Osteoblast (primary cell): ENCODE results near the gene EMB. TPM values are rescaled to one million over a fixed set of nuclear protein-coding genes. Genes with fewer than 3 reads are reported as not detected.
"Not testable (repeated sequence)": the region's sequence is repeated elsewhere in the genome, so short reads cannot be mapped to it uniquely, and the experiment has no call there.

ENCODE experiments used
- DNase-seq: peaks from one replicate; pipeline ENCODE4 v3.0.0; 2011; ENCODE audit warnings: low spot score, mixed read lengths; ENCODE audit not compliant: insufficient read length; ENCODE audit errors: missing footprints
- H2AFZ ChIP-seq: 2 replicates; pipeline ENCODE4 v1.6.0; 2011; ENCODE audit warnings: mild to moderate bottlenecking, low read length
- H3K27ac ChIP-seq: 2 replicates; pipeline ENCODE4 v1.5.1; 2011; ENCODE audit warnings: mild to moderate bottlenecking, low read depth, low read length, moderate library complexity
- H3K27me3 ChIP-seq: 2 replicates; pipeline ENCODE4 v1.6.0; 2012; ENCODE audit warnings: mild to moderate bottlenecking, control low read depth, inconsistent platforms, low read length, moderate library complexity; ENCODE audit not compliant: insufficient read depth
- H3K36me3 ChIP-seq: 2 replicates; pipeline ENCODE4 v1.5.1; 2011; ENCODE audit warnings: mild to moderate bottlenecking, low read length, control low read depth, moderate library complexity; ENCODE audit not compliant: insufficient read depth
- H3K4me1 ChIP-seq: 2 replicates; pipeline ENCODE4 v1.5.1; 2011; ENCODE audit warnings: mild to moderate bottlenecking, low read length, control low read depth, moderate library complexity; ENCODE audit not compliant: insufficient read depth
- H3K4me2 ChIP-seq: 2 replicates; pipeline ENCODE4 v1.6.0; 2011; ENCODE audit warnings: mild to moderate bottlenecking, low read length; ENCODE audit not compliant: insufficient read depth
- H3K4me3 ChIP-seq: fragments of 200-600 bp; sonication (generic); 3 replicates; pipeline ENCODE4 v1.5.1; 2012; ENCODE audit warnings: mild to moderate bottlenecking, low read length, inconsistent platforms; ENCODE audit not compliant: insufficient read depth
- H3K79me2 ChIP-seq: 2 replicates; pipeline ENCODE4 v1.6.0; 2012; ENCODE audit warnings: mild to moderate bottlenecking, low read length, control low read depth, inconsistent platforms; ENCODE audit not compliant: insufficient read depth
- H3K9me3 ChIP-seq: 2 replicates; pipeline ENCODE4 v1.5.1; 2011; ENCODE audit warnings: low read depth, low read length, control low read depth
- H4K20me1 ChIP-seq: 2 replicates; pipeline ENCODE4 v1.6.0; 2012; ENCODE audit warnings: mild to moderate bottlenecking, low read length, control low read depth; ENCODE audit not compliant: insufficient read depth
- CTCF ChIP-seq: IDR thresholded peaks from 2 replicates; pipeline ENCODE4 v1.5.1; 2011; ENCODE audit warnings: mild to moderate bottlenecking, low read depth, low read length, moderate library complexity; ENCODE audit errors: extremely low read depth
- total RNA-seq: library from RNA; depleted of rRNA; stranded (reverse); fragments of >200 nt; gene quantifications from 2 replicates; pipeline ENCODE4 v1.2.3, GENCODE V29; 2012

EMB gene, protein sequence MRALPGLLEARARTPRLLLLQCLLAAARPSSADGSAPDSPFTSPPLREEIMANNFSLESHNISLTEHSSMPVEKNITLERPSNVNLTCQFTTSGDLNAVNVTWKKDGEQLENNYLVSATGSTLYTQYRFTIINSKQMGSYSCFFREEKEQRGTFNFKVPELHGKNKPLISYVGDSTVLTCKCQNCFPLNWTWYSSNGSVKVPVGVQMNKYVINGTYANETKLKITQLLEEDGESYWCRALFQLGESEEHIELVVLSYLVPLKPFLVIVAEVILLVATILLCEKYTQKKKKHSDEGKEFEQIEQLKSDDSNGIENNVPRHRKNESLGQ
- 14.5 and 17.4 TPM in 2 replicates for total RNA-seq

DNA sequence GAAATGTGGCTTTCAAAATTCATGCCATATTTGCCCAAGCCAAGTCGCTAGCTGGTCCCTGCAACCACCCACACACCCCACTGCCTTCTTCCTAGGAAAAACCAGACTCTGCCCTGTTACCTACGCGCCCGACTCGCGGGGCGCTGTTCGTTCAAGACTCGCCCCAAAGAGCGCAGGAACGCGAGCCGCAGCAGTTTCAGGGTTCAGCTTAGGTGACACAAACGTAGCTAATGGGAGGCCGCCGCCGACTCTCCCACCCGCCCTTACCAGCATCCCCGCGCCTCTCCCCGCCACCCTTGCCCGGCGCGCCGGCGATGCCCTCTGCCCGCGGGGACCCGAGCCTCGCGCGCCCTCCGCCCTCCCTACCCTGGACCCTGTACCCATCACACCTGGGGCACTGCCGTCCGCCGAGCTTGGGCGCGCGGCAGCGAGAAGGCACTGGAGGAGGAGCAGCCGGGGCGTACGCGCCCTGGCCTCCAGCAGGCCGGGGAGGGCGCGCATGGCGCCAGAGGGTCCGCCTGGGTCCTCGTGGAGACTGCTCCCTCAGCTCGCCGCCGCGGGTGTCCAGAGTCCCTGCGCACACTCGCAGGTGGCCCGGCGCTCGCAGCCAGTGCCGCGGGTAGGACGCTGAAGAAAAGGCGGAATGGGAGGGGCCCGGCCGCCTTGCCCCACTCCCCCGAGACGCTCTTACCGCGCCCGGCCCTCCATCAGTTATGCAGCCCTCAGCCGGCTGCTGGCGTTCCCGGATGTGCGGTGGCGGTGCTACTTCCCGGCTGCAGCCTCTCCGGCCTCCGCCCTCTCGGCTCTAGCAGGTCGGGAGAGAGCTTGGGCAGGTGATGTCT lies at the start of gene EMB:
TSS of gene EMB (minus strand) at position 638 of the 842 bp plus-strand sequence. CDS start at position 501, 137 bp downstream.
- no peak within 1 kb of the TSS for H3K27ac ChIP-seq

DNA sequence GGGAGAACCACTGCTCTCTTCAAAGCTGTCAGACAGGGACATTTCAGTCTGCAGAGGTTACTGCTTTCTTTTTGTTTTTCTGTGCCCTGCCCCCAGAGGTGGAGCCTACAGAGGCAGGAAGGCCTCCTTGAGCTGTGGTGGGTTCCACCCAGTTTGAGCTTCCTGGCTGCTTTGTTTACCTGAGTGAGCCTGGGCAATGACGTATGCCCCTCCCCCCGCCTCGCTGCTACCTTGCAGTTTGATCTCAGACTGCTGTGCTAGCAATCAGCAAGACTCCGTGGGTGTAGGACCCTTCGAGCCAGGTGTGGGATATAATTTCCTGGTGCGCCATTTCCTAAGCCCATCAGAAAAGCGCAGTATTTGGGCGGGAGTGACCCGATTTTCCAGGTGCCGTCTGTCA lies 48.4 kb upstream of the EMB start:
- H2AFZ ChIP-seq, H3K4me2 ChIP-seq, H4K20me1 ChIP-seq, H3K9me3 ChIP-seq, H3K27ac ChIP-seq, H3K36me3 ChIP-seq, H3K4me3 ChIP-seq, DNase-seq, H3K4me1 ChIP-seq, H3K79me2 ChIP-seq, H3K27me3 ChIP-seq: not testable (repeated sequence)

More for the DNA sequence above, at the start of gene EMB:
- DNase-seq: peak; percentile 56
- peak; percentile 11 for TF ChIP-seq CTCF
- no peaks in the 10 kb centered on the region for H3K79me2 ChIP-seq
- no peaks in the 10 kb centered on the region for H3K9me3 ChIP-seq
- H4K20me1 ChIP-seq: no peaks in the 10 kb centered on the region
- H3K4me3 ChIP-seq: peak within 1 kb of the TSS; percentile 71
- H2AFZ ChIP-seq: peak within 1 kb of the TSS; percentile 80
- H3K4me2 ChIP-seq: peak within 1 kb of the TSS; percentile 68
- no peaks in the 10 kb centered on the region for H3K27me3 ChIP-seq
- peaks cover 3% of the 10 kb centered on the region for H3K4me1 ChIP-seq
- H3K36me3 ChIP-seq: no peaks in the 10 kb centered on the region

DNA sequence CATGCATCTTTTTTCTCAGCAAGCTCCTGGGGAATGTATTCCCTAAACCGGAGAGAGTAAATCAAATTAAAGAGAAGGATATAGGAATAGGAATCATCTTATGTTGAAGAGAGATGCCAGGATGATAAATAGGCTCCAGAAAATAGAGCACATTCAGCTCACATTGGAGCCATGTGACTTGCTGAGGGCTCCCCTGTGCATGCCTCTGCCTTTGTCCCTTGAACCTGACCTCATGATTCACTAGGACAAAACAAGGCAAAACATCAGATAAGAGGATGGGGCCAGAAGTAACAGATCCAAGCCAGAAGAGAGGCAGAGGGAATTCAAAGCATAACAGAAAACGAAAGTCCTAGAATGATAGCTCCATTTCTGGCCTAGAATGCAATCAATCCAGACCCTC lies 37.7 kb upstream of the EMB start:
- not testable (repeated sequence) for H2AFZ ChIP-seq, H3K4me3 ChIP-seq, H3K9me3 ChIP-seq, DNase-seq, H3K4me2 ChIP-seq, H3K79me2 ChIP-seq, H4K20me1 ChIP-seq, H3K4me1 ChIP-seq, H3K27me3 ChIP-seq, H3K27ac ChIP-seq, H3K36me3 ChIP-seq

GRCh38 chr5:50476549-50476948 lies 35.5 kb upstream of the EMB start:
- Histone ChIP-seq H2AFZ (no peak overlapping the region), H3K79me2 (no peaks in the 10 kb centered on the region), H3K4me1 (no peaks in the 10 kb centered on the region), H3K27me3 (no peaks in the 10 kb centered on the region), H4K20me1 (no peaks in the 10 kb centered on the region), H3K4me3 (no peak overlapping the region), H3K36me3 (no peaks in the 10 kb centered on the region), H3K27ac (no peak overlapping the region), H3K4me2 (no peak overlapping the region), H3K9me3 (no peaks in the 10 kb centered on the region)
- TF ChIP-seq CTCF: no peak
- DNase-seq: no peak

DNA sequence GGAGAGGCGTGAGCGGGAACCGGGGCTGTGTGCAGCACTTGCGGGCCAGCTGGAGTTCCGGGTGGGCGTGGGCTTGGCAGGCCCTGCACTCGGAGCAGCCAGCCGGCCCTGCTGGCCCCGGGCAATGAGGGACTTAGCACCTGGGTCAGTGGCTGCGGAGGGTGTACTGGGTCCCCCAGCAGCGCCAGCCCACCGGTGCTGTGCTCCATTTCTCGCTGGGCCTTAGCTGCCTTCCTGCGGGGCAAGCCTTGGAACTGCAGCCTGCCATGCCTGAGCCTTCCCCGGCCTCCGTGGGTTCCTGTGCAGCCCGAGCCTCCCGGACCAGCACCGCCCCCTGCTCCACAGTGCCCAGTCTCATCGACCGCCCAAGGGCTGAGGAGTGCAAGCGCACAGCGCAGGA lies 23.9 kb upstream of the EMB start:
- H3K79me2 ChIP-seq, H3K4me2 ChIP-seq, H3K36me3 ChIP-seq, DNase-seq, H3K27me3 ChIP-seq, H3K9me3 ChIP-seq, H3K4me1 ChIP-seq, H3K27ac ChIP-seq, H3K4me3 ChIP-seq, H4K20me1 ChIP-seq, H2AFZ ChIP-seq: not testable (repeated sequence)
